22Rv1 (cell line): ENCODE results near the gene ZDHHC24.
"Not testable (repeated sequence)": the region's sequence is repeated elsewhere in the genome, so short reads cannot be mapped to it uniquely, and the experiment has no call there.

Experiments used
- H3K27ac ChIP-seq: fragments of 450-650 bp; 2 replicates; pipeline ENCODE4 v1.5.1; 2017
- ZFX ChIP-seq: fragments of 450-650 bp; IDR thresholded peaks from 2 replicates; pipeline ENCODE4 v1.6.1; 2017; ENCODE audit warnings: antibody characterized with exemption, borderline replicate concordance
- TF ChIP-seq, protein P1 (sequence below): fragments of 450-650 bp; IDR thresholded peaks from 2 replicates; pipeline ENCODE4 v1.5.1; 2017; ENCODE audit warnings: mild to moderate bottlenecking

Gene ZDHHC24

DNA sequence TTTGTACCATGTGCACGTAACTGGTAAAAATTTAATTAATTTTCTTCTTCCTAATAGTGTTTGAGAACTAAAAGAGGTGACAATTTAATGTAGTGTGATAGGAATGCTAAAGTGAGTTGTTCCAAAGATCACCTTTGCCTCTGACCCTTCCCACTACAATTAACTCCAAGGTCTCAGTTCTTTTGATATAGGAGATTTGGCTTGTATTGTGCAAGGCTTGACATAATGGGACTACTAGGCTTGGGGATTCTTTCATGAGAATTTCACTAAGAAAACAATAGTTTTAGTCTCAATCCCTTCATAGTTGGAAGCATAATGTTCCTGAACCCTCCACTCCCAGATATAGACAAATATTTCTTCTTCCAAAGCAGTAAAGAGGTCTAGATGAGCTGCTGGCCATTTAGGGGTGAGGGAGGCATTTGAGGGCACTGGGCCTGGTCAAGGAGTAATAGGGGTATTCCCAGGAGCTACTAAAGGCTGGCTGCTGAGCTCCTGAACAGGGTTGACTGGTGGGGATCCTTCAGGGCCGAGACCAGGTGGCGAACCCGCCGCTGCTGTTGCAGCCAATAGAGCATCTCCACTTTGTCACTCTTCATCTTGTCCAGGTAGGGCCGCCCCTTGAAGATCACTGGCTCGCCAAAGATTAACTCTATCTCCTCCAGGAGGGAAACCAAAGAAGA, 44.3 kb upstream of the ZDHHC24 start:
- TF ChIP-seq ZFX, result no peak
- TF ChIP-seq, protein P1, sequence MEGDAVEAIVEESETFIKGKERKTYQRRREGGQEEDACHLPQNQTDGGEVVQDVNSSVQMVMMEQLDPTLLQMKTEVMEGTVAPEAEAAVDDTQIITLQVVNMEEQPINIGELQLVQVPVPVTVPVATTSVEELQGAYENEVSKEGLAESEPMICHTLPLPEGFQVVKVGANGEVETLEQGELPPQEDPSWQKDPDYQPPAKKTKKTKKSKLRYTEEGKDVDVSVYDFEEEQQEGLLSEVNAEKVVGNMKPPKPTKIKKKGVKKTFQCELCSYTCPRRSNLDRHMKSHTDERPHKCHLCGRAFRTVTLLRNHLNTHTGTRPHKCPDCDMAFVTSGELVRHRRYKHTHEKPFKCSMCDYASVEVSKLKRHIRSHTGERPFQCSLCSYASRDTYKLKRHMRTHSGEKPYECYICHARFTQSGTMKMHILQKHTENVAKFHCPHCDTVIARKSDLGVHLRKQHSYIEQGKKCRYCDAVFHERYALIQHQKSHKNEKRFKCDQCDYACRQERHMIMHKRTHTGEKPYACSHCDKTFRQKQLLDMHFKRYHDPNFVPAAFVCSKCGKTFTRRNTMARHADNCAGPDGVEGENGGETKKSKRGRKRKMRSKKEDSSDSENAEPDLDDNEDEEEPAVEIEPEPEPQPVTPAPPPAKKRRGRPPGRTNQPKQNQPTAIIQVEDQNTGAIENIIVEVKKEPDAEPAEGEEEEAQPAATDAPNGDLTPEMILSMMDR, result no peak

DNA sequence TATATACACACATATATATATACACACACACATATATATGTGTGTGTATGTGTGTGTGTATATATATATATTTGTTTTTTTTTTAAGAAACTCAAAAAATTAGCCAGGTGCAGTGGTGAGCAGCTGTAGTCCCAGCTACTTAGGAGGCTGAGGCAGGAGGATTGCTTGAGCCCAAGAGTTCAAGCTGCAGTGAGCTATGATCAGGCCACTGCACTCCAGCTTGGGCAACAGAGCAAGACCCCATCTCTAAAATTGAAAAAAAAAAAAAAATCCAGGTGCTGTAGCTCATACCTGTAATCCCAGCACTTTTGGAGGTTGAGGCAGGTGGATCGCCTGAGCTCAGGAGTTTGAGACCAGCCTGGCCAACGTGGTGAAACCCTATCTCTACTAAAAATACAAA, 43.5 kb upstream of the ZDHHC24 start:
- not testable (repeated sequence) for H3K27ac ChIP-seq

More for the DNA sequence above, 44.3 kb upstream of the ZDHHC24 start:
- no peak overlapping the region for H3K27ac ChIP-seq

DNA sequence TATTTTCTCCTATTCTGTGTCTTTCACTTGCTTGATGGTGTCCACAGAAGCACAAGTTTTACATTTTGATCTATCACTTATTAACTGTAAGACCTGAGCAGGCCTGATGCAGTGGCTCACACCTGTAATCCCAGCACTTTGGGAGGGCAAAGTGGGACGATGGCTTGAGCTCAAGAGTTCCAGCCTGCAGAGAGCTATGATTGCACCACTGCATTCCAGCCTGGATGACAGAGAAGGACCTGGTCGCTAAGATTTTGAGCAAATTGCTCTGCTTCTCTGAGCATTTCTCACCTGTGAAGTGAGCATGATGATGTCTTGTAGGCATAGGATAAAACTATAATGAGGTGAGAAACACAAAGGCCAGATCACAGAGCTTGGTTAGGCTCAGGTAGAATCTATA, 40.3 kb upstream of the ZDHHC24 start:
- TF ChIP-seq, protein P1, result no peak
- no peak for TF ChIP-seq ZFX
- no peak overlapping the region for H3K27ac ChIP-seq

DNA sequence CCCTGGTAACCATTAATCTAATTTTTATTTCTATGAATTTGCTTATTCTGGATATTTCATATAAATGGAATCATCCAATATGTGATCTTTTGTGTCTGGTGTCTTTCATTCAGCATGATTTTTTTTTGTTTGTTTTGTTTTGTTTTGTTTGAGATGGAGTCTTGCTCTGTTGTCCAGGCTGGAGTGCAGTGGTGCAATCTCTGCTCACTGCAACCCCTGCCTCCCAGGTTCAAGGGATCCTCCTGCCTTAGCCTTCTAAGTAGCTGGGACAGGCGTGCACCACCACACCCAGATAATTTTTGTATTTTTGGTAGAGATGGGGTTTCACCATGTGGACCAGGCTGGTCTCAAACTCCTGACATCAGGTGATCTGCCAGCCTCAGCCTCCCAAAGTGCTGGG, 39.6 kb upstream of the ZDHHC24 start:
- H3K27ac ChIP-seq, result not testable (repeated sequence)

DNA sequence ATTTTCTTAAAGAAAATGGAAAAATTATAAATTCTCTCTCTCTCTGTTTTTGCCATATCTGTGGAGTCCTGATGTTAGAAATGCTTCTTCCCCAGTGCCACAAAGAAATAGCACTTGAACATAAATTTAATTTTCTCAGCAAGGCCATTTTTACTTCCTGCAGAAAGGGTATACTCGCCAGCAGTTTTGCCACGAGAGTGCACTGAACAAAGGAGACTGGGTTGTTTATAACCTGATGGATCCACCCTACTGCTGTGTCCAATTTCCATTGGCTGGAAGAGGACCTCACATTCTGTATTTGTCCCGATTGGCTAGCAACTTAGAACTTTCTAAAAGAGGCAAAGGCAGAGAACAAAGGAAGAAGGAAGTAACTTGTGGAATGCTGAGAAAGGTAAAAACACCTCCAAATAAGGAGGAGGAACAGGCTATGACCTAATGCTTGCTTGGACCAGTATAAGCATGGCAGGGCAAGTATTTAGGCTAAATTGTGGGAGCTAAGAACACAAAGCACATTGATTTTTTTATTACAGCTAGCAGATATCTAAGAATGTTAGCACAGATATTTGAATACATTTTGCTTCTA, 36.8 kb upstream of the ZDHHC24 start:
- not testable (repeated sequence) for H3K27ac ChIP-seq

DNA sequence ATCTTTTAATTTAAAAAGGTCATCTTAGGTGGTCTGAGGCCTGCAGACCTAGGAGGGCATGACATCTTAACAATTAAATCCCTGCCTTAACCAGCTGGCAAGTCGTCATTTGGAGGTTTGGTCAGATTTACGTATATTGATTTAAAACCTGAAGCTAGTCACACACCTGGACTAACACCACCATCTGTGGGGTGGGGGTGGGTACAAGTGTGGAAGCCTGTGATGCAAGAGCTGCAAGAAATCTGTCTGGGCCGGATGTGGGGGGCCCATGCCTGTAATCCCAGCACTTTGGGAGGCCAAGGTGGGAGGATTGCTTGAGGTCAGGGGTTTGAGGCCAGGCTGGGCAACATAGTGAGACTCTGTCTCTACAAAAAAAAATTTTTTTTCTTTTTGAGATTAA, 35.4 kb upstream of the ZDHHC24 start:
- no peak overlapping the region for H3K27ac ChIP-seq
- TF ChIP-seq ZFX, result no peak
- TF ChIP-seq, protein P1, result no peak

DNA sequence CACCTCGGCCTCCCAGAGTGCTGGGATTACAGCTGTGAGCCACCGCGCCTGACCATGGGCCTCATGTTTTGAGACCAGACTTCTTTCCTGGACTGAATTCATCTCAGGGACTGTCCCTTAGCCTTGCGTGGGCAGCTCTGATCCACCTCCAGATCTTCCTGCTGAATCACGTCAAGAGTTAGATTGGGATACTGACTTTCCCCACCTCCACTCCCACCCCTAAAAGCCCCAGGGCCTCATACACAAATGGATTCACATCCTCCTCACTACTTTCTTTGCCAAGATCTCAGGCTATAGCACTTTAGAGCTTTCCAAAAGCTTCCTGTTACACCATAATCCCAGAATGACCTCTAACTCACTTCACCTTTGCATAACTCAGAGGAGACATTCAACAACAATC, 35.0 kb upstream of the ZDHHC24 start:
- TF ChIP-seq, protein P1, result no peak
- TF ChIP-seq ZFX, result no peak
- H3K27ac ChIP-seq, result no peak overlapping the region

DNA sequence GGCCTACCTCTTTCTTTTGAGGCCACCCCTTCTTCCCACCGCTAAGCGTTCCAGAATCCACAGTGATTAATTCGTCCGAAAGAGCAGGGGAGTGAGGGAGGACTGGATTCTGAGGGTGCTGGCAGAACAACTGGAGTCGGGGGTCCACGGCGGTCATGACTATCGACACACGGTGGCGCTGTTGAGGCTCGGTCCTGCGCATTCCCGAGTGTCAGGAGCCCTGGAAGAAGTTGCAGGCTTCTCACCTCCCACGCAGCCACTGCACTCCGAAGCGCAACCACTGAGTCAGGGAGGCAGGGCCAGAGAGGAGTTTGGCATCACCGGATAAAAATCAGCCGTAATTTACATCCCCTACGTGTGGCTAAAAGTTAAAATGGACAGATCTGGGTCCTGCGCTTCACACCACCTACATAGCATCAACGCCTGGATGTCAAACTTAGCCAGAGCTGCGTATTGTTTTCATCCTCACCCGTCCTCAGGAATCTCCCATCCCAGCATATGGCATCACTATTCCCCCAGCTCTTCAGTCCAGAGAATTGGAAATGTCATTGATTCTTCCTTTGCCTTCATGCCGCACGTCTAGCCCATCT, 33.3 kb upstream of the ZDHHC24 start:
- no peak overlapping the region for H3K27ac ChIP-seq
- TF ChIP-seq ZFX, result no peak
- TF ChIP-seq, protein P1, result peak; percentile 85

DNA sequence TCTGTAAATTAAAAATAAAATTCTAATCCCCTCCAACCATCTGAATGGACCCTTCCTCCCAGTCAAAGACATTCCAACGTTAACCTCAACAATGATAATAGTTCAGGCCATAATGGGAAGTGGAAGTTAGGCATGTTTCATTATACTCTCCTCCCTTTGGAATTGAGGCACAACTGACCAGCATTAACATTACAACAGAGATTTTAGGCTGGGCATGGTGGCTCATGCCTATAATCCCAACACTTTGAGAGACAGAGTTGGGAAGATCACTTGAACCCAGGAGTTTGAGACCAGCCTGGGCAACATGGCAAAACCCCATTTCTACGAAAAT, 25.0 kb upstream of the ZDHHC24 start:
- TF ChIP-seq ZFX, result no peak
- TF ChIP-seq, protein P1, result no peak
- H3K27ac ChIP-seq, result no peak overlapping the region
